Erythroblast (primary cell): ENCODE data around the gene SPAG16.

Experiments used
- GATA1 ChIP-seq: IDR thresholded peaks from 2 replicates; pipeline ENCODE4 v1.6.1; 2011; ENCODE audit warnings: low read depth, mild to moderate bottlenecking, control low read depth, low read length, moderate library complexity
- POLR2A ChIP-seq: IDR thresholded peaks from 2 replicates; pipeline ENCODE4 v1.6.1; 2011; ENCODE audit warnings: mild to moderate bottlenecking, low read length

DNA sequence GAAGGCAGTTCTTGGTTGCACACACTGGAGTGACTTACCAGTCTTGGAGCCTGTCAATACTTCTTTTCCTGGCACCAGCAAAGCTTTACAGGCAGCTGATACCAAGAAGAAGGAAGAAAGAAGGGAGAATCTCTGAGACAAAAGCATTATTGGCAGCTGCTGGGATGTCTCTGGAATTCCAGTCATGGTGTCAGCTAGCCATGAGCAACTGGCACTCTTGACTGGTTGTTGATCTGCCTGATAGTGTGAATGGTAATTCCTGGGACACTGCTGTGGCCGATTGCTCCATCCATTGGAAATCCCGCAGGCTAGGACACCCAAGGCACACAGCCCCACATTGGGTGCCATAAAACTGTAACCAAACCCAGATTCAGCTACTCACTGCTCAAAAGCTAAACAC is 17.8 kb upstream of the SPAG16 start:
- TF ChIP-seq GATA1 (no peak), POLR2A (no peak)
